ENCODE measurements around the gene TTLL11.
A peak's percentile ranks its signal among the peaks of the same experiment; 100 is the strongest.

Gene TTLL11

GRCh38 chr9:122109035-122109813 is 16.1 kb upstream of the TTLL11 start:
- no peak for DNase-seq

GRCh38 chr9:122107291-122107805 is 14.2 kb upstream of the TTLL11 start:
- no peak for DNase-seq

GRCh38 chr9:122106576-122106975 is 13.5 kb upstream of the TTLL11 start:
- no peak for DNase-seq

- no peak for DNase-seq
Measured at GRCh38 chr9:122103985-122104384, 10.9 kb upstream of the TTLL11 start.

GRCh38 chr9:122102156-122102555 is 9.0 kb upstream of the TTLL11 start:
- no peak for DNase-seq

GRCh38 chr9:122100756-122101155 is 7.6 kb upstream of the TTLL11 start:
- no peak for DNase-seq

GRCh38 chr9:122099271-122099869 is 6.3 kb upstream of the TTLL11 start:
- peak; percentile 34 for DNase-seq

GRCh38 chr9:122097679-122098315 is 4.7 kb upstream of the TTLL11 start:
- DNase-seq: no peak

GRCh38 chr9:122096620-122097415 is 3.7 kb upstream of the TTLL11 start:
- DNase-seq: no peak

GRCh38 chr9:122095010-122095767 is 2.1 kb upstream of the TTLL11 start:
- DNase-seq: peak; percentile 16

GRCh38 chr9:122091682-122092592 is 1.2 kb downstream of the TTLL11 start:
- no peak for DNase-seq

GRCh38 chr9:122090981-122091380 is 2.1 kb downstream of the TTLL11 start:
- DNase-seq: no peak

GRCh38 chr9:122090287-122090883 is 2.7 kb downstream of the TTLL11 start:
- no peak for DNase-seq

- no peak for DNase-seq
Measured at GRCh38 chr9:122088880-122089706, 4.0 kb downstream of the TTLL11 start.

- no peak for DNase-seq
Measured at GRCh38 chr9:122087406-122088200, 5.5 kb downstream of the TTLL11 start.

GRCh38 chr9:122086873-122087272 is 6.2 kb downstream of the TTLL11 start:
- DNase-seq: no peak

- DNase-seq: no peak
Measured at GRCh38 chr9:122085260-122085659, 7.8 kb downstream of the TTLL11 start.

GRCh38 chr9:122084026-122084675 is 9.0 kb downstream of the TTLL11 start:
- no peak for DNase-seq
